Smooth muscle cell of the umbilical artery (primary cell): ENCODE measurements around the gene CD40. TPM values are rescaled to one million over a fixed set of nuclear protein-coding genes. Genes with fewer than 3 reads are reported as not detected.

ENCODE experiments used
- total RNA-seq: library from RNA; depleted of rRNA; stranded (reverse); fragments of >200 nt; gene quantifications from 2 replicates; pipeline ENCODE4 v1.2.3, GENCODE V29; 2014

Gene CD40
- 2.0 and 3.9 TPM in 2 replicates for total RNA-seq

DNA sequence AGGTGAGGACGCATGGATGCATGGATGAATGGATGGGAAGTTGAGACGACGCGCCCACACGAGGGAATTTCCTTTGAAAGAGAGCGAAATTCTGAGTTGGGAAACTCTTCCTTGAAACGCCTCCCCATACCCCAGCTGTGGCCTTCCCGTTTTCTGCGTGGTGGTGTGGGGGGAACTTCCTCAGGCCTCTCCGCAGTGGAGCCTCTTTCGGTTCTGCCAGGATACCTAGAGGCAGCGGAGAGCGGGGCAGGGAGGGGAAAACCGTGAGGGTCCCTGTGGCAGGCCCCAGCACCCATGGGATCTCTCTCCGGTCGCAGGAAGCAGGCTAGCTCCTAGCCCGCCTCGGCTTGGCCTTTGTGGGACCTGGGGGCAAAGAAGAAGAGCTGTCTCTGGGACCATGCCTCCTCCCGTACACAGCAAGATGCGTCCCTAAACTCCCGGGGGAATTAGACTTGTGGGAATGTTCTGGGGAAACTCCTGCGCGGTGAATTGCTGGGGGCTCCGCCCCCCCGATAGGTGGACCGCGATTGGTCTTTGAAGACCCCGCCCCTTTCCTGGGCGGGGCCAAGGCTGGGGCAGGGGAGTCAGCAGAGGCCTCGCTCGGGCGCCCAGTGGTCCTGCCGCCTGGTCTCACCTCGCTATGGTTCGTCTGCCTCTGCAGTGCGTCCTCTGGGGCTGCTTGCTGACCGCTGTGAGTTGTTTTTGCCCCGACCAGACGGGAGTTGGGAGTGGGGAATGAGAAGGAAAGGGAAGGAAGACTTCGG is at the start of gene CD40:
TSS of gene CD40 (plus strand) at position 611 of the 764 bp plus-strand sequence. CDS start at position 641, 30 bp downstream.

DNA sequence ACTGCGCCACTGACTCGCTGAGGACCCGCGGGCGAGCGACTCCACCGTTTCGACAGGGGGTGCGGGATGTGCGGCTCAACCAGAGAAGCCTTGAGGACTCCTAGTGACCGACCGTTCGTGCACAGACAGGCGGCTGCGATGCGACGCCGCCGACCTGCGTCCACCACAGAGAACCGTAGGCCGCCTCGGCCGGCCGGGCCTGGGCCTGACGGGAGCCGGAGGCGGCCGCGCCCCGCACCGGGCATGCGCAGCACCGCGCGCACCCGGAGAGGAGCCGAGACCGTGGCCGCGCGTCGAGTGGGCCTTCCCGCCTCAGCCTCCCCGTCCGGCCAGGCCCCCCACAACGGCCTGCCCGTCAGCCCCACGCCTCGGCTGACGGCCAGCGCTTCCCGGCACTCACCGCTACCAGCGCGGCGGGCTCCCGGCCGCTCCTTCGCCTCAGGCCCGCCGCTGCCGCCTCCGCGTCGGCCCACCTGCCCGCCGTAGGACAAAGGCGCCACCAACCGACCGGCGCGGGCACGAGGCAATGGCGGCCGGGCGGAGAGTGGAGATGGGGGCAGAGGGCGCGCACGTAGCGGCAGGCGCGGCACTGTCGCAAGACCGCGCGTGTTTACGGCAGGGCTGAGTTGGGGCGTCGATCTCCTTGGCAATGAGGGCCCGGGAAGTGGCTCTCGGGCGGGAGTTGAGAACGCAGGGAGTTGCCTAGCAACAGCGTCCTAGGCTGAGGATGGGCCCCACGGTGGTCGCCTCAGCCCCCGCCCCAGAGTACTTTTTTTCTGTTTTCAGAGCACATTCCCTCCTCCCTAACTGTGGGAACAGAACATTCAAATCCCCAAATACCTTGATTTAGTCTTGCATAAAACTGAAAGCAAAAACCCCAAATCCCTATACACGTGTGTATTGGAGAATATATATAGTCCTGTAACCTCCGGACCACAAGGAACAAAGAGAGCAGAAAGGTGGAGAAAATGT is 28.4 kb upstream of the CD40 start, which contains the start of gene NCOA5:
TSS of gene NCOA5 (minus strand) at position 546 of the 972 bp plus-strand sequence. CDS start 10,538 bp downstream, outside the sequence.

Other genes starting within 250 kb of the CD40 start
- 2.7 and 4.1 TPM in 2 replicates for gene ZSWIM1, start 237.1 kb upstream of the CD40 start, total RNA-seq
- 1.1 and 2.1 TPM in 2 replicates for gene SPATA25, start 230.7 kb upstream of the CD40 start, total RNA-seq
- gene NEURL2, start 227.1 kb upstream of the CD40 start, total RNA-seq, result 3.3 and 7.1 TPM in 2 replicates
- 94.6 and 108 TPM in 2 replicates for gene CTSA, start 227.0 kb upstream of the CD40 start, total RNA-seq
- gene PLTP, start 206.2 kb upstream of the CD40 start, total RNA-seq, result 17.8 and 27.7 TPM in 2 replicates
- gene PCIF1, start 183.6 kb upstream of the CD40 start, total RNA-seq, result 6.2 and 8.4 TPM in 2 replicates
- 12.2 and 16.2 TPM in 2 replicates for gene ZNF335, start 146.1 kb upstream of the CD40 start, total RNA-seq
- 0.30 and 3.1 TPM in 2 replicates for gene MMP9, start 109.4 kb upstream of the CD40 start, total RNA-seq
- gene SLC12A5, start 89.1 kb upstream of the CD40 start, total RNA-seq, result 0.30 and 1.3 TPM in 2 replicates
- gene NCOA5, start 28.4 kb upstream of the CD40 start, total RNA-seq, result 6.5 and 12.0 TPM in 2 replicates
- not detected in 2 replicates for gene CDH22, start 190.2 kb downstream of the CD40 start, total RNA-seq